HG03045 (cell line): ENCODE data around the gene CACNA1F.

Experiments used
- ATAC-seq: cut with Tn5 transposase; IDR thresholded peaks from one replicate; pipeline ENCODE4 v1.9.1; 2021; ENCODE audit warnings: mild to moderate bottlenecking, moderate library complexity; ENCODE audit not compliant: unreplicated experiment

Gene CACNA1F

GRCh38 chrX:49257846-49258748, 25.0 kb upstream of the CACNA1F start:
- ATAC-seq: no peak

GRCh38 chrX:49257074-49257790, 24.1 kb upstream of the CACNA1F start:
- no peak for ATAC-seq

GRCh38 chrX:49256268-49256995, 23.3 kb upstream of the CACNA1F start:
- ATAC-seq: no peak

- ATAC-seq: no peak
These were observed 21.5 kb upstream of the CACNA1F start for GRCh38 chrX:49254639-49255038.

GRCh38 chrX:49251325-49251724, 18.2 kb upstream of the CACNA1F start:
- ATAC-seq: no peak

- ATAC-seq: no peak
These were observed 17.4 kb upstream of the CACNA1F start for GRCh38 chrX:49250578-49250977.

- no peak for ATAC-seq
These were observed 16.9 kb upstream of the CACNA1F start for GRCh38 chrX:49250066-49250465.

GRCh38 chrX:49249616-49250015, 16.5 kb upstream of the CACNA1F start:
- no peak for ATAC-seq

- ATAC-seq: no peak
These were observed 15.9 kb upstream of the CACNA1F start for GRCh38 chrX:49249071-49249470.

GRCh38 chrX:49247916-49248811, 15.0 kb upstream of the CACNA1F start:
- no peak for ATAC-seq

GRCh38 chrX:49247346-49247745, 14.2 kb upstream of the CACNA1F start:
- no peak for ATAC-seq

- ATAC-seq: no peak
These were observed 13.4 kb upstream of the CACNA1F start for GRCh38 chrX:49246541-49246940.

GRCh38 chrX:49244207-49244606, 11.1 kb upstream of the CACNA1F start:
- no peak for ATAC-seq

- ATAC-seq: no peak
These were observed 10.0 kb upstream of the CACNA1F start for GRCh38 chrX:49243166-49243565.

GRCh38 chrX:49242545-49243066, 9.5 kb upstream of the CACNA1F start:
- no peak for ATAC-seq

GRCh38 chrX:49238735-49239134, 5.6 kb upstream of the CACNA1F start:
- no peak for ATAC-seq

GRCh38 chrX:49237060-49237459, 3.9 kb upstream of the CACNA1F start:
- no peak for ATAC-seq

- no peak for ATAC-seq
These were observed 881 bp upstream of the CACNA1F start for GRCh38 chrX:49233887-49234555.

- ATAC-seq: no peak
These were observed 615 bp downstream of the CACNA1F start for GRCh38 chrX:49232525-49232924.
